Fibroblast of lung (primary cell): ENCODE results near the gene ANAPC2.

Experiments
- CTCF ChIP-seq, 2 donors: IDR thresholded peaks in 1 of 2; conservative IDR thresholded peaks in 1 of 2; 1 replicate in 1 of 2; 2 replicates in 1 of 2; pipeline ENCODE4 v1.5.1; 2011 to 2012; ENCODE audit warnings: low read length in 2 of 2, control low read depth in 1 of 2, inconsistent platforms in 1 of 2, low read depth in 1 of 2, mild to moderate bottlenecking in 1 of 2
- EZH2 ChIP-seq: IDR thresholded peaks from 2 replicates; pipeline ENCODE4 v1.5.1; 2012; ENCODE audit warnings: low read length, control low read depth, mild to moderate bottlenecking; ENCODE audit errors: missing control alignments

GRCh38 chr9:137172901-137173795 lies 15.2 kb downstream of the ANAPC2 start:
- TF ChIP-seq CTCF (conservative IDR thresholded peaks at IDR 0.05 in 1 of 2, IDR thresholded peaks at IDR 0.05 in 1 of 2; ENCODE audit: low read depth in 1 of 2, low read length in 2 of 2) (no peak), EZH2 (no peak)
